GM19452 (cell line): ENCODE measurements around the gene SCN2A.
A peak's percentile ranks its signal among the peaks of the same experiment; 100 is the strongest.
"Not testable (repeated sequence)": the region's sequence is repeated elsewhere in the genome, so short reads cannot be mapped to it uniquely, and the experiment has no call there.

ENCODE experiments used
- ATAC-seq: cut with Tn5 transposase; IDR thresholded peaks from one replicate; pipeline ENCODE4 v1.9.1; 2021; ENCODE audit not compliant: unreplicated experiment

SCN2A gene

GRCh38 chr2:165312999-165313398 lies 73.8 kb downstream of the SCN2A start:
- no peak for ATAC-seq

- no peak for ATAC-seq
Measured at GRCh38 chr2:165313509-165313908, 74.3 kb downstream of the SCN2A start.

- ATAC-seq = no peak
Measured at GRCh38 chr2:165328272-165328671, 89.1 kb downstream of the SCN2A start.

GRCh38 chr2:165344276-165344675 lies 105.1 kb downstream of the SCN2A start:
- not testable (repeated sequence) for ATAC-seq

- ATAC-seq = no peak
Measured at GRCh38 chr2:165348441-165348840, 109.2 kb downstream of the SCN2A start.

- no peak for ATAC-seq
Measured at GRCh38 chr2:165349181-165349580, 110.0 kb downstream of the SCN2A start.

GRCh38 chr2:165357758-165358157 lies 118.5 kb downstream of the SCN2A start:
- peak; percentile 86 for ATAC-seq

GRCh38 chr2:165361514-165361913 lies 122.3 kb downstream of the SCN2A start:
- no peak for ATAC-seq

GRCh38 chr2:165369131-165369897 lies 130.1 kb downstream of the SCN2A start:
- ATAC-seq = no peak

GRCh38 chr2:165369898-165370296 lies 130.7 kb downstream of the SCN2A start:
- no peak for ATAC-seq

GRCh38 chr2:165371356-165371755 lies 132.1 kb downstream of the SCN2A start:
- no peak for ATAC-seq

- ATAC-seq = no peak
Measured at GRCh38 chr2:165373278-165374010, 134.2 kb downstream of the SCN2A start.

GRCh38 chr2:165376571-165376975 lies 137.4 kb downstream of the SCN2A start:
- no peak for ATAC-seq

GRCh38 chr2:165382362-165382761 lies 143.1 kb downstream of the SCN2A start:
- no peak for ATAC-seq

GRCh38 chr2:165390875-165391274 lies 151.7 kb downstream of the SCN2A start:
- no peak for ATAC-seq

- no peak for ATAC-seq
Measured at GRCh38 chr2:165391791-165392190, 152.6 kb downstream of the SCN2A start.

GRCh38 chr2:165398603-165399002 lies 159.4 kb downstream of the SCN2A start:
- ATAC-seq = not testable (repeated sequence)

- ATAC-seq = no peak
Measured at GRCh38 chr2:165401285-165401852, 162.2 kb downstream of the SCN2A start.

- no peak for ATAC-seq
Measured at GRCh38 chr2:165402162-165402561, 162.9 kb downstream of the SCN2A start.

GRCh38 chr2:165406173-165406572 lies 167.0 kb downstream of the SCN2A start:
- no peak for ATAC-seq

- ATAC-seq = no peak
Measured at GRCh38 chr2:165407466-165407865, 168.3 kb downstream of the SCN2A start.

GRCh38 chr2:165408186-165408585 lies 169.0 kb downstream of the SCN2A start:
- no peak for ATAC-seq
